ENCODE measurements around the gene CREB5.

GRCh38 chr7:28759475-28759971, 347.2 kb downstream of the CREB5 start:
- TF ChIP-seq ZFP3 (CRISPR knock-in tag; IDR thresholded peaks at IDR 0.05) (no peak), ZNF70 (CRISPR knock-in tag; IDR thresholded peaks at IDR 0.05) (no peak), PPARA (CRISPR knock-in tag; IDR thresholded peaks at IDR 0.05; ENCODE audit: borderline replicate concordance) (no peak), GLIS3 (CRISPR knock-in tag; IDR thresholded peaks at IDR 0.05) (no peak), RARB (CRISPR knock-in tag; IDR thresholded peaks at IDR 0.05) (no peak), ARNTL (CRISPR knock-in tag; IDR thresholded peaks at IDR 0.05; ENCODE audit: borderline replicate concordance, low read depth) (no peak), ZNF565 (CRISPR knock-in tag; conservative IDR thresholded peaks at IDR 0.05; ENCODE audit: low read depth) (no peak), ZFP30 (CRISPR knock-in tag; IDR thresholded peaks at IDR 0.05) (no peak), TCF4 (CRISPR knock-in tag; IDR thresholded peaks at IDR 0.05; ENCODE audit: borderline replicate concordance) (no peak), BACH2 (CRISPR knock-in tag; IDR thresholded peaks at IDR 0.05; ENCODE audit: borderline replicate concordance) (no peak)

Data from SK-N-SH treated with all-trans-retinoic acid at 6 μM for 48 hours (cell line).